GM12878 (cell line): Measurements from ENCODE around the gene CHAD. TPM values are rescaled to one million over a fixed set of nuclear protein-coding genes. Genes with fewer than 3 reads are reported as not detected.

Experiments
- ATAC-seq: fragments of 200-7000 bp; cut with Tn5 transposase; 3 replicates; pipeline ENCODE4 v1.9.1; 2020; ENCODE audit warnings: mild to moderate bottlenecking, moderate library complexity
- BruUV-seq: library from RNA; stranded (reverse); fragments of 400-500 nt; replicated peaks from 2 replicates; lab custom pipeline; 2021; lab: Mats Ljungman, UMichigan
- CTCF ChIA-PET: fragments of 300-600 bp; sonication (Branson Sonifier 250); formaldehyde crosslinking; extraction: SDS; loops from one replicate; lab custom pipeline; 2021; ENCODE audit warnings: inconsistent platforms; lab: Yijun Ruan, JAX
- POLR2A ChIA-PET: fragments of 350-600 bp; formaldehyde crosslinking; extraction: SDS; loops from one replicate; lab custom pipeline; 2021; ENCODE audit warnings: inconsistent platforms; lab: Charles Lee
- RAD21 ChIA-PET: fragments of 300-600 bp; sonication (Branson Sonifier 250); formaldehyde crosslinking; loops from one replicate; lab custom pipeline; 2023; ENCODE audit warnings: antibody characterized with exemption; ENCODE audit not compliant: unreplicated experiment; lab: Charles Lee
- SMC1A ChIA-PET: fragments of 300-600 bp; sonication (Branson Sonifier 250); formaldehyde crosslinking; loops from one replicate; lab custom pipeline; 2023; ENCODE audit not compliant: unreplicated experiment, uncharacterized antibody; lab: Charles Lee
- DNase-seq: peaks from one replicate; pipeline ENCODE4 v3.0.0-alpha.2; 2011; ENCODE audit warnings: low read depth, low spot score
- FAIRE-seq: peaks from 3 replicates; lab custom pipeline; 2011; peaks lifted over from hg19 to GRCh38; lab: Jason Lieb, UNC
- H2AFZ ChIP-seq: 2 replicates; pipeline ENCODE4 v1.6.0; 2011; ENCODE audit warnings: low read depth, low read length, control low read depth; ENCODE audit not compliant: control insufficient read depth
- H3K27ac ChIP-seq: 2 replicates; pipeline ENCODE4 v1.5.1; 2011; ENCODE audit warnings: control low read depth; ENCODE audit not compliant: control insufficient read depth, insufficient read depth
- H3K27me3 ChIP-seq, 2 experiments: replicated peaks in 1 of 2; 2 replicates each; pipeline versions ENCODE4 v1.6.0 to v1.6.1; 2011; ENCODE audit warnings: low read length in 1 of 2; ENCODE audit not compliant: control insufficient read depth in 2 of 2, insufficient read depth in 2 of 2
- H3K36me3 ChIP-seq, 2 experiments: 2 replicates each; pipeline ENCODE4 v1.5.1; 2011; ENCODE audit warnings: low read length in 1 of 2; ENCODE audit not compliant: control insufficient read depth in 2 of 2, insufficient read depth in 2 of 2
- H3K4me1 ChIP-seq: 2 replicates; pipeline ENCODE4 v1.6.1; 2011; ENCODE audit warnings: mild to moderate bottlenecking, low read length, moderate library complexity, mixed read lengths; ENCODE audit not compliant: control insufficient read depth, insufficient read depth
- H3K4me2 ChIP-seq: 2 replicates; pipeline ENCODE4 v1.6.0; 2011; ENCODE audit warnings: control low read depth; ENCODE audit not compliant: control insufficient read depth, insufficient read depth
- H3K4me3 ChIP-seq: fragments of 200-600 bp; sonication (generic); 2 replicates; pipeline ENCODE4 v1.5.1; 2016
- H3K79me2 ChIP-seq: 2 replicates; pipeline ENCODE4 v1.6.0; 2011; ENCODE audit warnings: low read length; ENCODE audit not compliant: control insufficient read depth, insufficient read depth
- H3K9ac ChIP-seq: 2 replicates; pipeline ENCODE4 v1.8.0; 2011; ENCODE audit warnings: low read length, control low read depth, mixed read lengths; ENCODE audit not compliant: control insufficient read depth, insufficient read depth
- H3K9me3 ChIP-seq: replicated peaks from 3 replicates; pipeline ENCODE4 v1.5.1; 2011; ENCODE audit warnings: mild to moderate bottlenecking, low read length; ENCODE audit not compliant: control insufficient read depth, insufficient read depth
- H4K20me1 ChIP-seq: 2 replicates; pipeline ENCODE4 v1.6.0; 2011; ENCODE audit not compliant: control insufficient read depth, insufficient read depth
- IRF4 ChIP-seq: IDR thresholded peaks from 2 replicates; pipeline ENCODE4 v1.6.1; 2011; ENCODE audit warnings: low read depth, low read length
- RAD21 ChIP-seq: IDR thresholded peaks from 2 replicates; pipeline ENCODE4 v1.6.1; 2011; ENCODE audit warnings: mild to moderate bottlenecking, low read depth, low read length, moderate library complexity; ENCODE audit not compliant: insufficient read depth
- TAF1 ChIP-seq: IDR thresholded peaks from 2 replicates; pipeline ENCODE4 v1.6.1; 2011; ENCODE audit warnings: mild to moderate bottlenecking, low read depth, low read length, borderline replicate concordance
- ZNF24 ChIP-seq: fragments of 450-650 bp; IDR thresholded peaks from 2 replicates; pipeline ENCODE4 v1.6.1; 2017; ENCODE audit warnings: antibody characterized with exemption, mild to moderate bottlenecking
- WGBS: methylation state at CpG from one replicate; pipeline ENCODE4 v1.1.6; 2016; ENCODE audit warnings: low lambda C conversion rate; ENCODE audit not compliant: insufficient replicate concordance, insufficient coverage; ENCODE audit errors: missing lambda C conversion rate; 5-methylcytosine and 5-hydroxymethylcytosine counted together
- in situ Hi-C: fragments of 300-500 bp; cut with MboI; formaldehyde crosslinking; loops from 9 replicates; pipeline ENCODE4 v1.14.3; 2018; ENCODE audit warnings: mixed read lengths
- intact Hi-C: fragments of 100-400 bp; cut with micrococcal nuclease; formaldehyde crosslinking; loops from one replicate; pipeline ENCODE4 v1.14.2; 2022; ENCODE audit not compliant: unreplicated experiment
- polyA plus RNA-seq, 11 experiments: library from polyadenylated mRNA; depleted of rRNA in 4 of 11; unstranded in 6 of 11; stranded (reverse) in 5 of 11; fragments of >200 nt; fragmentation: Nextera tagmentation in 4 of 11; fragmentation: Illumina TruSeq in 1 of 11; extraction: Ambion mirVana in 4 of 11; extraction: Trizol in 1 of 11; gene quantifications; 1 replicate in 1 of 11; 2 replicates in 10 of 11; pipeline versions ENCODE4 v1.2.1 to v1.2.3, GENCODE V29; 2011 to 2016; ENCODE audit warnings: inconsistent platforms in 2 of 11, missing spikeins in 2 of 11, low read depth in 1 of 11
- total RNA-seq, 4 experiments: library from RNA; depleted of rRNA in 3 of 4; stranded (reverse); fragments of >200 nt in 3 of 4; fragmentation: Illumina TruSeq in 1 of 4; extraction: Trizol in 1 of 4; gene quantifications; 2 replicates each; pipeline versions ENCODE4 v1.2.1 to v1.2.3, GENCODE V29; 2013 to 2021
- TF ChIP-seq, protein P1 (sequence below): IDR thresholded peaks from 2 replicates; pipeline ENCODE4 v1.6.1; 2012; ENCODE audit warnings: low read depth, low read length, improper control_type of control experiment
- TF ChIP-seq, protein P2 (sequence below): IDR thresholded peaks from 2 replicates; pipeline ENCODE4 v1.6.1; 2011; ENCODE audit warnings: borderline replicate concordance, low read depth, mild to moderate bottlenecking, moderate library complexity, low read length; ENCODE audit not compliant: insufficient read depth, poor library complexity, severe bottlenecking

CHAD gene
- total and polyA plus RNA-seq, 10 of the 15 experiments (the other 5 are each of a cell fraction or from before 2014, with no cell fraction given) = 0.06 TPM; not detected in 9

DNA sequence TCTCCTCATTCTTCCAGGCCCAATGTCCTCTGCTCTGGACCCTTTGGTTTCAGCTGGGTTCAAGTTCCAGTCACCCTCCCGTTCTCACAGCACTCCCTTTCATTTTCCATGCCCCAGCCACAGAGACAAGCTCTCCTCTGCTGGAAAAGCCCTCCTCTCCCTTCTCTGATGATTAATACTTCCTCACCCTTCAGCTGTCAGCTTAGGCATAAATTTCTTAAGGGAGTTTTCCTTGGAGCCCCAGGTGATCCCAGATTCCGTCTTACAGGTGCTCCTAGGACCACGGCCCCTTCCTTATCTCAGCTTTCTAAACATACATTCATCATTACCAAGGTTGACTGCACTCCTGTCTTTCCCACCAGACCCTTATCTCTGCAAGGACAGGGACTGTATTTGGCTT lies 10.4 kb downstream of the CHAD start:
- no TSS peak for BruUV-seq
- no peak for DNase-seq
- intact Hi-C loops = no loop called here
- peak; percentile 52 for FAIRE-seq
- RAD21 ChIA-PET = no interaction called here
- H4K20me1 ChIP-seq = no peaks in the 10 kb centered on the region
- H3K79me2 ChIP-seq = no peaks in the 10 kb centered on the region
- H3K4me2 ChIP-seq = no peak overlapping the region
- no peaks in the 10 kb centered on the region for H3K4me1 ChIP-seq
- no peak overlapping the region for H3K9ac ChIP-seq
- no peaks in the 10 kb centered on the region for H3K36me3 ChIP-seq
- SMC1A ChIA-PET = interaction anchor here (0.5 to 1.3 kb wide), 4 partner anchors 9 to 96 kb away, joined by 3 to 5 read pairs (median 3); no protein-coding TSS in a partner anchor
- POLR2A ChIA-PET = no interaction called here
- no peak overlapping the region for H2AFZ ChIP-seq
- no peaks in the 10 kb centered on the region for H3K9me3 ChIP-seq
- H3K27ac ChIP-seq = no peak overlapping the region
- no peaks in the 10 kb centered on the region for H3K27me3 ChIP-seq
- in situ Hi-C loops = no loop called here
- 53% methylated on average over 3 of the region's 3 CpGs for WGBS
- CTCF ChIA-PET = interaction anchor here (1.0 to 1.2 kb wide), 2 partner anchors 21 to 238 kb away, joined by 3 to 4 read pairs; no protein-coding TSS in a partner anchor
- H3K4me3 ChIP-seq = no peak overlapping the region
- TF ChIP-seq, protein P1, sequence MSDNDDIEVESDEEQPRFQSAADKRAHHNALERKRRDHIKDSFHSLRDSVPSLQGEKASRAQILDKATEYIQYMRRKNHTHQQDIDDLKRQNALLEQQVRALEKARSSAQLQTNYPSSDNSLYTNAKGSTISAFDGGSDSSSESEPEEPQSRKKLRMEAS = no peak
- TF ChIP-seq ZNF24 = no peak
- ATAC-seq = no peak

GRCh38 chr17:50457621-50458020 lies 11.1 kb downstream of the CHAD start:
- no peak for ATAC-seq
- in situ Hi-C loops = no loop called here
- BruUV-seq = no TSS peak
- H3K27me3 ChIP-seq = no peaks in the 10 kb centered on the region
- H4K20me1 ChIP-seq = no peaks in the 10 kb centered on the region
- H3K9me3 ChIP-seq = no peaks in the 10 kb centered on the region
- no peaks in the 10 kb centered on the region for H3K36me3 ChIP-seq
- no peak overlapping the region for H3K4me2 ChIP-seq
- POLR2A ChIA-PET = no interaction called here
- SMC1A ChIA-PET = interaction anchor here (0.7 kb wide), 1 partner anchor 95 kb away, joined by 3 read pairs; no protein-coding TSS in a partner anchor
- 80% methylated on average over 4 of the region's 4 CpGs for WGBS
- TF ChIP-seq TAF1 = no peak
- TF ChIP-seq, protein P2, sequence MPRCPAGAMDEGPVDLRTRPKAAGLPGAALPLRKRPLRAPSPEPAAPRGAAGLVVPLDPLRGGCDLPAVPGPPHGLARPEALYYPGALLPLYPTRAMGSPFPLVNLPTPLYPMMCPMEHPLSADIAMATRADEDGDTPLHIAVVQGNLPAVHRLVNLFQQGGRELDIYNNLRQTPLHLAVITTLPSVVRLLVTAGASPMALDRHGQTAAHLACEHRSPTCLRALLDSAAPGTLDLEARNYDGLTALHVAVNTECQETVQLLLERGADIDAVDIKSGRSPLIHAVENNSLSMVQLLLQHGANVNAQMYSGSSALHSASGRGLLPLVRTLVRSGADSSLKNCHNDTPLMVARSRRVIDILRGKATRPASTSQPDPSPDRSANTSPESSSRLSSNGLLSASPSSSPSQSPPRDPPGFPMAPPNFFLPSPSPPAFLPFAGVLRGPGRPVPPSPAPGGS = no peak
- TF ChIP-seq RAD21 = no peak
- TF ChIP-seq IRF4 = no peak
- CTCF ChIA-PET = interaction anchor here (1.0 kb wide), 1 partner anchor 239 kb away, joined by 3 read pairs; no protein-coding TSS in a partner anchor
- intact Hi-C loops = no loop called here
- H3K4me1 ChIP-seq = peaks cover 4% of the 10 kb centered on the region; the same call in 1 of the 2 replicates
- no peak overlapping the region for H2AFZ ChIP-seq
- H3K27ac ChIP-seq = no peak overlapping the region
- RAD21 ChIA-PET = no interaction called here
- no peak for DNase-seq
- H3K4me3 ChIP-seq = no peak overlapping the region
- no peak for FAIRE-seq
- H3K79me2 ChIP-seq = no peaks in the 10 kb centered on the region
- H3K9ac ChIP-seq = no peak overlapping the region
